Endothelial cell of umbilical vein (primary cell): ENCODE measurements around the gene KATNAL1. TPM values are rescaled to one million over a fixed set of nuclear protein-coding genes. Genes with fewer than 3 reads are reported as not detected.

Experiments used
- BruUV-seq: library from RNA; stranded (reverse); fragments of 400-500 nt; replicated peaks from 2 replicates; lab custom pipeline; 2021; lab: Mats Ljungman, UMichigan
- CTCF ChIA-PET: fragments of 300-600, 350-600 bp; sonication (Branson Sonifier 250); formaldehyde crosslinking; loops from one replicate; lab custom pipeline; 2021; ENCODE audit warnings: antibody characterized with exemption, inconsistent platforms; lab: Charles Lee
- POLR2A ChIA-PET: fragments of 300-600, 350-600 bp; sonication (Branson Sonifier 250); formaldehyde crosslinking; loops from one replicate; lab custom pipeline; 2021; ENCODE audit warnings: antibody characterized with exemption, inconsistent platforms; lab: Charles Lee
- DNase-seq: peaks from one replicate; pipeline ENCODE4 v3.0.0-alpha.2; 2011; ENCODE audit warnings: low read depth, low spot score
- FAIRE-seq: peaks from 2 replicates; lab custom pipeline; 2011; peaks lifted over from hg19 to GRCh38; lab: Jason Lieb, UNC
- H2AFZ ChIP-seq: 2 replicates; pipeline ENCODE4 v1.6.0; 2012; ENCODE audit warnings: low read depth, low read length, control low read depth, inconsistent platforms
- H3K27ac ChIP-seq: 2 replicates; pipeline ENCODE4 v1.5.1; 2011; ENCODE audit warnings: low read depth, mild to moderate bottlenecking, control low read depth, low read length, moderate library complexity; ENCODE audit not compliant: insufficient read depth
- H3K27me3 ChIP-seq, 2 experiments: 2 replicates each; pipeline versions ENCODE4 v1.6.0 to v1.6.1; 2011; ENCODE audit warnings: low read length in 2 of 2, mixed read lengths in 1 of 2; ENCODE audit not compliant: control insufficient read depth in 2 of 2, insufficient read depth in 2 of 2
- H3K36me3 ChIP-seq, 2 experiments: 2 replicates in 1 of 2; 3 replicates in 1 of 2; pipeline ENCODE4 v1.5.1; 2011; ENCODE audit warnings: low read length in 2 of 2, mild to moderate bottlenecking in 1 of 2, moderate library complexity in 1 of 2; ENCODE audit not compliant: control insufficient read depth in 2 of 2, insufficient read depth in 2 of 2; ENCODE audit errors: extremely low read depth in 1 of 2
- H3K4me1 ChIP-seq: 3 replicates; pipeline ENCODE4 v1.5.1; 2011; ENCODE audit warnings: mild to moderate bottlenecking, low read length; ENCODE audit not compliant: control insufficient read depth, insufficient read depth; ENCODE audit errors: extremely low read depth
- H3K4me2 ChIP-seq: 2 replicates; pipeline ENCODE4 v1.6.1; 2011; ENCODE audit warnings: low read length, control low read depth, mixed read lengths; ENCODE audit not compliant: insufficient read depth
- H3K4me3 ChIP-seq, 3 experiments: fragments of 200-600 bp in 1 of 3; sonication (generic), shearing (Covaris generic) in 1 of 3; replicated peaks in 1 of 3; 2 replicates each; pipeline ENCODE4 v1.5.1; 2011 to 2016; ENCODE audit warnings: control low read depth in 3 of 3, low read length in 3 of 3, mild to moderate bottlenecking in 2 of 3, inconsistent platforms in 1 of 3, low read depth in 1 of 3, moderate library complexity in 1 of 3; ENCODE audit not compliant: insufficient read depth in 1 of 3
- H3K79me2 ChIP-seq: 2 replicates; pipeline ENCODE4 v1.6.0; 2012; ENCODE audit warnings: low read length, inconsistent platforms; ENCODE audit not compliant: control insufficient read depth, insufficient read depth
- H3K9ac ChIP-seq: replicated peaks from 2 replicates; pipeline ENCODE3; 2011; ENCODE audit warnings: low read length, control low read depth; ENCODE audit not compliant: insufficient read depth; ENCODE audit errors: extremely low read depth
- H3K9me1 ChIP-seq: replicated peaks from 3 replicates; pipeline ENCODE4 v1.6.0; 2011; ENCODE audit warnings: mild to moderate bottlenecking, low read length; ENCODE audit not compliant: control insufficient read depth, insufficient read depth; ENCODE audit errors: extremely low read depth
- H3K9me3 ChIP-seq: replicated peaks from 2 replicates; pipeline ENCODE4 v1.5.1; 2012; ENCODE audit warnings: low read length, inconsistent platforms; ENCODE audit not compliant: control insufficient read depth, insufficient read depth
- H4K20me1 ChIP-seq: replicated peaks from 2 replicates; pipeline ENCODE3; 2011; ENCODE audit warnings: mild to moderate bottlenecking, low read length; ENCODE audit not compliant: control insufficient read depth, insufficient read depth; ENCODE audit errors: extremely low read depth
- EZH2 ChIP-seq: IDR thresholded peaks from 2 replicates; pipeline ENCODE4 v1.6.1; 2012; ENCODE audit warnings: borderline replicate concordance, low read depth, mild to moderate bottlenecking, moderate library complexity, low read length, inconsistent platforms; ENCODE audit not compliant: severe bottlenecking
- FOS ChIP-seq: IDR thresholded peaks from 2 replicates; pipeline ENCODE4 v1.6.1; 2011; ENCODE audit warnings: mild to moderate bottlenecking, low read length, moderate library complexity, borderline replicate concordance; ENCODE audit not compliant: insufficient read depth
- GATA2 ChIP-seq: IDR thresholded peaks from 2 replicates; pipeline ENCODE4 v1.7.0; 2011; ENCODE audit warnings: low read depth, mild to moderate bottlenecking, moderate library complexity, mixed read lengths, low read length; ENCODE audit not compliant: insufficient read length, insufficient read depth
- JUN ChIP-seq: IDR thresholded peaks from 2 replicates; pipeline ENCODE4 v1.6.1; 2011; ENCODE audit warnings: borderline replicate concordance, low read depth; ENCODE audit not compliant: insufficient read length, insufficient read depth
- MYC ChIP-seq: IDR thresholded peaks from one replicate; pipeline ENCODE4 v1.6.1; 2011; ENCODE audit warnings: mild to moderate bottlenecking, low read depth, low read length
- POLR2A ChIP-seq: IDR thresholded peaks from 2 replicates; pipeline ENCODE4 v1.6.1; 2012; ENCODE audit warnings: low read depth, mild to moderate bottlenecking, control low read depth, low read length
- POLR2AphosphoS5 ChIP-seq: IDR thresholded peaks from 2 replicates; pipeline ENCODE4 v1.6.1; 2012; ENCODE audit warnings: low read depth, mild to moderate bottlenecking, control low read depth, low read length, moderate library complexity; ENCODE audit not compliant: insufficient read depth
- dilution Hi-C: fragments of 300-500 bp; cut with MboI; formaldehyde crosslinking; loops from one replicate; pipeline ENCODE4 v1.15.0; 2019; ENCODE audit warnings: low sequenced_read_pairs; ENCODE audit not compliant: extremely low pct_ligation_motif_present
- intact Hi-C: fragments of 100-400 bp; cut with micrococcal nuclease; formaldehyde crosslinking; loops from one replicate; pipeline ENCODE4 v1.10.0; 2022
- polyA plus RNA-seq, 4 experiments: library from polyadenylated mRNA; depleted of rRNA in 3 of 4; stranded (reverse) in 3 of 4; unstranded in 1 of 4; fragments of >200 nt; gene quantifications; 2 replicates each; pipeline versions ENCODE4 v1.2.1 to v1.2.3, GENCODE V29; 2011 to 2012; ENCODE audit warnings: missing spikeins in 1 of 4
- total RNA-seq: library from RNA; stranded (reverse); gene quantifications from 2 replicates; pipeline ENCODE4 v1.2.3, GENCODE V29; 2021
- TF ChIP-seq, protein P1 (sequence below), 2 donors: IDR thresholded peaks; 1 replicate in 1 of 2; 2 replicates in 1 of 2; pipeline ENCODE4 v1.5.1; 2011; ENCODE audit warnings: low read length in 2 of 2, mild to moderate bottlenecking in 2 of 2, moderate library complexity in 2 of 2, control low read depth in 1 of 2, inconsistent platforms in 1 of 2, low read depth in 1 of 2; ENCODE audit not compliant: insufficient read depth in 1 of 2; ENCODE audit errors: extremely low read depth in 1 of 2
- TF ChIP-seq, protein P2 (sequence below): IDR thresholded peaks from 2 replicates; pipeline ENCODE4 v1.6.1; 2011; ENCODE audit not compliant: insufficient read depth, insufficient read length

KATNAL1 gene
- total and polyA plus RNA-seq, 2 donors (not counting 3 experiments of a cell fraction or from before 2014, with no cell fraction given): 7.2 to 49.2 TPM

DNA sequence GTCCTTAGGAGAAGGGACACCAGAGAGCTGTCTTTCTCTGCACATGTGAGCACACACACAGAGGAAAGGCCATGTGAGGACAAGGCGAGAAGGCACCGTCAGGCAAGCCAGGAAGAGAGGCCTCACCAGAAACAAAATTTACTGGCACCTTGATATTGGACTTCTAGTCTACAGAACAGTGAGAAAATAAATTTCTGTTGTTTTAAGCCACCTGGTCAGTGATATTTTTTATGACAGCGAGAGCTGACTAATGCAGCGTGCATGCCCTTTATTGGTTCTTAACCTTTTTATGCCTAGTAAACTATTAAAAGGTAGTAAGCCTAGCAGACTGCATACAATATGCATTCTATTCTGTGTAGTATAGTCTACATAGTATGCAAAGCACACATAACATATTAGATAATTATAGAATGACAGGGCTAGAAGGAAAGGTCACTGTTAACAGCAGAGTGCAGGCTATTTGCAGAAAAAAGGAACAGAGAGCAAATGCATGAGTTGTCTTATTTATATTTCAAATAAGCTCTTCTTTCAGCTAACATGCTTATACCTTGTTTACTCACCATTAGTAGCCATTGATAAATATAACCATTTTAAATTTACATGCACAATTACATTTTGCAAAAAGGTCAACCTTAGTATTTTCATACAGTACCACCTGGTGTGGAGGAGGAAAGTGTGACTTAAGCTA, 25.2 kb upstream of the KATNAL1 start:
- no peaks in the 10 kb centered on the region for H3K36me3 ChIP-seq
- no peaks in the 10 kb centered on the region for H3K4me1 ChIP-seq
- BruUV-seq: no TSS peak
- no peak overlapping the region for H3K4me3 ChIP-seq
- ChIA-PET CTCF (interaction anchor here (1.0 to 1.7 kb wide), 2 partner anchors 75 to 200 kb away, joined by 4 to 17 read pairs; no protein-coding TSS in a partner anchor), POLR2A (no interaction called here)
- FAIRE-seq: no peak
- H3K9me3 ChIP-seq: no peaks in the 10 kb centered on the region
- H3K9me1 ChIP-seq: no peaks in the 10 kb centered on the region
- DNase-seq: no peak
- TF ChIP-seq MYC (no peak), POLR2AphosphoS5 (no peak), FOS (no peak), POLR2A (no peak), JUN (no peak), EZH2 (no peak), GATA2 (no peak)
- TF ChIP-seq, protein P1, sequence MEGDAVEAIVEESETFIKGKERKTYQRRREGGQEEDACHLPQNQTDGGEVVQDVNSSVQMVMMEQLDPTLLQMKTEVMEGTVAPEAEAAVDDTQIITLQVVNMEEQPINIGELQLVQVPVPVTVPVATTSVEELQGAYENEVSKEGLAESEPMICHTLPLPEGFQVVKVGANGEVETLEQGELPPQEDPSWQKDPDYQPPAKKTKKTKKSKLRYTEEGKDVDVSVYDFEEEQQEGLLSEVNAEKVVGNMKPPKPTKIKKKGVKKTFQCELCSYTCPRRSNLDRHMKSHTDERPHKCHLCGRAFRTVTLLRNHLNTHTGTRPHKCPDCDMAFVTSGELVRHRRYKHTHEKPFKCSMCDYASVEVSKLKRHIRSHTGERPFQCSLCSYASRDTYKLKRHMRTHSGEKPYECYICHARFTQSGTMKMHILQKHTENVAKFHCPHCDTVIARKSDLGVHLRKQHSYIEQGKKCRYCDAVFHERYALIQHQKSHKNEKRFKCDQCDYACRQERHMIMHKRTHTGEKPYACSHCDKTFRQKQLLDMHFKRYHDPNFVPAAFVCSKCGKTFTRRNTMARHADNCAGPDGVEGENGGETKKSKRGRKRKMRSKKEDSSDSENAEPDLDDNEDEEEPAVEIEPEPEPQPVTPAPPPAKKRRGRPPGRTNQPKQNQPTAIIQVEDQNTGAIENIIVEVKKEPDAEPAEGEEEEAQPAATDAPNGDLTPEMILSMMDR (IDR thresholded peaks at IDR 0.05; ENCODE audit: extremely low read depth in 1 of 2, insufficient read depth in 1 of 2, low read depth in 1 of 2, low read length in 2 of 2): no peak
- TF ChIP-seq, protein P2, sequence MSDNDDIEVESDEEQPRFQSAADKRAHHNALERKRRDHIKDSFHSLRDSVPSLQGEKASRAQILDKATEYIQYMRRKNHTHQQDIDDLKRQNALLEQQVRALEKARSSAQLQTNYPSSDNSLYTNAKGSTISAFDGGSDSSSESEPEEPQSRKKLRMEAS: no peak
- H4K20me1 ChIP-seq: no peaks in the 10 kb centered on the region
- peaks cover 0 to 2% of the 10 kb centered on the region in 2 experiments for H3K27me3 ChIP-seq
- no peak overlapping the region for H3K4me2 ChIP-seq
- intact Hi-C loops: no loop called here
- no peaks in the 10 kb centered on the region for H3K79me2 ChIP-seq
- dilution Hi-C loops: loop anchor here (25.0 kb wide), 1 partner anchor 195 kb away; no protein-coding TSS in a partner anchor
- no peak overlapping the region for H2AFZ ChIP-seq
- no peak overlapping the region for H3K27ac ChIP-seq
- no peak overlapping the region for H3K9ac ChIP-seq
